Fibroblast of skin of right biceps (primary cell): ENCODE results near the gene KCNIP4.
"Not testable (repeated sequence)": the region's sequence is repeated elsewhere in the genome, so short reads cannot be mapped to it uniquely, and the experiment has no call there.

Source experiments
- DNase-seq: peaks from one replicate; pipeline ENCODE4 v3.0.0-alpha.2; 2013

The KCNIP4 gene

DNA sequence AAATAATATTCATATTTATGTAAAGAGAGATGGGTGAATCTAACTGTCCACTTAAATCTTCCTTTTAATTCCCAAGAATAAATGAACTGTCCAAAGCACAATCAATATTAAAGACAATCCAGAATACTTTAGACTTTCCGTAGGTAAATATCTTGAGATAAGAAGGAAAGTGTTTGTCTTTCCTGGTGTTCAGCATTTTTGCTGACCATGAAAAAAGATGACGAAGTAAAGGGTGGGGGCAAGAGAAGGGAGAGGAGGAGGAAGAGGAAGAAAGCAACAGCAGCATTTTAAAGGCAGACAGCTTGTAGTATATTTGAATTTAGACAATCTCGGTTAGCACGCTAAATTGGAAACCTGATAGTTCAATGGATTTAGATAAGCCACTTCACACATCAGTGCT, 498.2 kb downstream of the KCNIP4 start:
- DNase-seq, result no peak

DNA sequence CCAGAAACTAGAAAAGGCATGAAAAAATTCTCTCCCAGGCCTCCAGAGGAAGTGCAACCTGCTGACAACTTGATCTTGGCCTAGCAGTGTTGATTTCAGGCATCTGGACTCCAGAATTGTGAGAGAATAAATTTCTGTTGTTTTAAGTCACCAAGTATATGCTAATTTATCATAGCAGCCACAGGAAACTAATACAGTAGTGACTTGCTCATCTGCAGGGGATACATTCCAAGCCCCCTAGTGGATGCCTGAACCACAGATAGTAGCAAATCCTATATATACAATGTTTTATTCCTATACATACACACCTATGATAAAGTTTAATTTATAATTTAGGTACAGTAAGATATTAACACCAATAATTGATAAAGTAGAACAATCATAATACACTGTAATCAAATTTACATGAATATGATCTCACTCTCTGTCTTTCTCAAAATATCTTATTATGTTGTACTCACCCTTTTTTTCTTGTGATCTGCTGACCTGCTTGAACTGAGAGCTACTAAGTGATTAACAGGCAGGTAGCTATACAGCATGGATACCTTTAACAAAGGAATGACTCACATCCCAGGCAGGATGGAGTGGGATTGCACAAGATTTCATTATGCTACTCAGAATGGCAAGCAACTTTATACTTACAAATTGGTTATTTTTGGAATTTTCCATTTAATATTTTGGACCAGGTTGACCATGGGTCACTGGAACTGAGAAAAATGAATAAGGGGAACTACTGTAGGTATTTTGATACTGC, 501.1 kb downstream of the KCNIP4 start:
- no peak for DNase-seq

- DNase-seq, result no peak
Measured at GRCh38 chr4:21420166-21420565, 528.4 kb downstream of the KCNIP4 start.

GRCh38 chr4:21415728-21416127, 532.8 kb downstream of the KCNIP4 start:
- DNase-seq, result no peak

GRCh38 chr4:21413807-21414370, 534.7 kb downstream of the KCNIP4 start:
- DNase-seq, result no peak

GRCh38 chr4:21411086-21411485, 537.5 kb downstream of the KCNIP4 start:
- DNase-seq, result no peak

GRCh38 chr4:21410372-21410771, 538.2 kb downstream of the KCNIP4 start:
- DNase-seq, result no peak

DNA sequence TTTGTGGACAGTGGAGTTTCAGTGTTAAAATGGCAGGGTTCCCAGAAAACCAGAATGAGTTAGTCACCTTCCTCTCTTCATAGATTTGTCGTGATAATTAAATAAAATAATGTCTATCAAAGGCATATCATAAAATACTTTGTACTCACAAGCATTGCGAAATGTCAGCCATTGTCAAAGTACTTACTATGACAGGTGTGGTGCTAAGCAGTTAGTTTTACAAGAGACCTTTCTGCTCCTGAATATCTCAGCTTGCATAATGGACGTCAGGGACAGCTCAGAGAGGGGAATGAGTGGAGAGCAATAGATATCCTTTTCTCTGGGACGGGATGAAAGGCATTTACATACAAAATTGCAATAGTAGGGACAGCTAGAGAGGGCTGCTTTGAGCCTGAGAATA, 560.9 kb downstream of the KCNIP4 start:
- DNase-seq, result no peak

DNA sequence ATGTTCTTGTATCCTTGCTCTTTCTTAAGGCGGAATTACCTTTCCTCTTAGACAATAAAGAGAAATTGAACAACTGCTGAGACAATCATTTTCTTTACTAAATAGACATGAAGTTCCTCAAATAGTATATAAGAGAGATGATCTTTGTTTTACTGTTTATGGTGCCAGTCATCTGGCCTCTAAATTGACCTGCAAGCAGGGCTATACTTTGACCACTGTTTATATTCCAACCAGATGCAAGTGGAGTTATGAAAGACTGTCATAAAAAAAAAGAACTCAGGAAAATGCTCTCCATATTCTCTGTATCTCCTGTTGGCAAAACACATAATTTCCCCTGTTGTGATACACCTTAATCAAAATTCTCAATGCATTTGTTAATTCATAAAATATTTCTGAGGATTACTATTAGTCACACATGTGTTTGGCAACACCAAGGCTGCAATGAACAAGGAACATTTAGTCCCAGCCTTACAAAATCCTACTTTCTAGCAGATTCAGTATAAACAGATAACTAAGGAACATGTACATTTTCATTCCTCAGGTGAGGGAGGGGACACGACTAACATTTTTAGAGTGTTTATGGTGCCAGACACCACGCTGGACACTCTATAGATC, 562.3 kb downstream of the KCNIP4 start:
- DNase-seq, result no peak

DNA sequence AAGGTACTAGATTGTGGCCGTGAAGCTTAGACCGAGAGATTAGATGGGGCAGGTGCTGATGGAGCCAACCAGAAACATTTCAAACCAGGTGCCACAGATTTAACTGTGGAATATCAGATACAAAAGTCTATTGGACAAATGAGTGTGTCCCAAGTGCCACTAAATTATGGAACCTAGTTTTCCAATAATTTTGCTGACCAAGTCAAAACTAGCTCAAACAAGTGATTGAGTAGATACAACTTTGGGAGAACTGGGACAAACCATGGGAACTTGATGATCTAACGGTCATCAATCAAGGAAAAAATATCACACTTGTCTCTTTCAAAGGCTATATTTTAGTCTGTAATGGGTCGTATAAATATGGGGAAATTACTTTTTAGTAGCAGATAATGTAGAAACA, 562.9 kb downstream of the KCNIP4 start:
- DNase-seq, result no peak

DNA sequence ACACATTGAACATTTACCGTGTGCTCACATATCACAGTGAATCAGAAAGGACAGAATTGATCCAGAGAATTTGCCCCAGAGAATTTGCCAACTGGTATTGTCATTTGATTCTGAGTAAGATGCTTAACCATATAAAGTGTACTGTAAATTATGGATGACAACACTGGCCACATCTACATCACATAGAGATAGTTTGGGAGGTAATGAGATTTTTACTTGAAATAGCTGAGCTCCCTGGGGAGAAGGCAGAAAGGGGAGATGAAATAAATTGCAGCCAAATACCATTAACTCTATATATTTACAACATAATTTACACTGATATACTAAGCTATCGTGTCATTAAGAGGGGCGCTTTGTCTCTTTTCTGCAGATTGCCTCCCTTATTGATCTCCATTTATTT, 564.0 kb downstream of the KCNIP4 start:
- no peak for DNase-seq

- no peak for DNase-seq
Measured at GRCh38 chr4:21380861-21381260, 567.7 kb downstream of the KCNIP4 start.

DNA sequence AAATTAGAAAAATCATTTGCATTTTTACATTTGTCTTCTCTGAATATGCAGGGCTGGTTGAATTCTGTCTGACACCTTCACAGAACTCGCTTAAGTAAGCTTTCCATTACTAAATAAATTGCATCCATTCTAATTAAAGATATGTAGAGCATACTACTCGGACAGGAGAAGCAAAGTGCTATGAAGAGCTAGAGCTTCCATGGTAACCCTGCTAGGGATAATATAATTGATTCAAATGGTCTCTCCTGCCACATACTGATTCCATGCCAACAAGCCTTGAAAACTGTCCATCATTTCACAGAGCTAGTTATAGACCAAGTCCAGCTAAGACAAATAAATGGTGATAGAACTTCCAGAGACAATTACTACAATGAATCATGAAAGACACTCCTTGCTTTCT, 571.5 kb downstream of the KCNIP4 start:
- DNase-seq, result no peak

DNA sequence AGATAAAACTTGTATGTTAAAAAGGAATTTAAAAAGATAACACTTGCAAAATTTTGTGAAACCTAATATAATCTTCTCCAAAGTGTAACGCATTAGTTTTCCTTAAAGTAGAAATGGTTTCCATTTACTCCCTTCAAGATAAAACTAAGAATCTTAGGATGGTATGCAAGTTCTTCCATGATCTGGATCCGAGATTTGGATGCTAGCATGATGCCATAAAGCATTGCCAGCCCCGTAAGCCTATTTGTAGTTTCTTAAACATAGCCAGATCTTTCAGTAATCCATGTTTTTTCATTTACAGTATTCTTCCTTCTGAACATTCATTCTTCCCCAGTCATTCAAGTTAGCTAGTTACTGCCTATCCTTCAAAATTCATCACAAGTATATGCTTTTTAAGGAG, 572.4 kb downstream of the KCNIP4 start:
- no peak for DNase-seq

- DNase-seq, result no peak
Measured at GRCh38 chr4:21374641-21375368, 573.8 kb downstream of the KCNIP4 start.

DNA sequence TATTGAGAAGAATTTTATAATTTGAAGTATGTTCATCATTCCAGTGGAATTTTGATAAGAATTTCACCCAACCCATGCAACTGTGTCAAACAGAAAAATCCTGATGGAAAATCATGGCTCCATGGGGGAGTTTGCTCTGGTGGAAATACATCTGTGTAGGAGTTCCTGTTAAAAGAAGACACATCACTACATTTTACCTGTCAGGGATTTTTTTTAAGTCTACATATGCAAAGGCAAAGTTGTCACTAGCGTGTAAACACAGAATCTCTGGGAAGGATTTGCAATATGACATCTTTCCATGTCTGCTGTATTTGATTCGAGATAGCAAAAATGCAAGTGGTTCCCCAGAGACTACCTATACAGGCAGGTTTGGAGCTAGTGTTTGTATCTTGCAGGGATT, 581.0 kb downstream of the KCNIP4 start:
- DNase-seq, result no peak

- DNase-seq, result no peak
Measured at GRCh38 chr4:21366840-21367239, 581.7 kb downstream of the KCNIP4 start.

DNA sequence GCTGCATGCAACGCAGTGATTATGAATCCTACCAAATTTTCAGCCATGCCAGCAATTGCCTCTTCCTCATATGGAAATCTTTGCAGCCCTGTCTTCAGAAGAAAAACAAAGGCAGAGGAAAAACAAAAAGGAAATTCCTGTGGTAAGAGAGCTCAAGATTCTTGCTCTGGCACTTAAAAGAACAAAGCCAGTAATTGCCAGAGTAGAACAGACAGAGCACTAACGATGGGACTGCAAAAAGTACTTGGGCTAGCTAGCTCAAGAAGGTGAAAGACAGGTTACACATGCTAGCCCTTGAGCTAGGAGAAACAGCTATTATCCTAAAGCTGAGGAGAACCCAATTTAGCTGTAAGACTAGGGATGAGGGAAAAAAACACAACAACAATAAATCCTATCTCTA, 582.3 kb downstream of the KCNIP4 start:
- DNase-seq, result no peak

DNA sequence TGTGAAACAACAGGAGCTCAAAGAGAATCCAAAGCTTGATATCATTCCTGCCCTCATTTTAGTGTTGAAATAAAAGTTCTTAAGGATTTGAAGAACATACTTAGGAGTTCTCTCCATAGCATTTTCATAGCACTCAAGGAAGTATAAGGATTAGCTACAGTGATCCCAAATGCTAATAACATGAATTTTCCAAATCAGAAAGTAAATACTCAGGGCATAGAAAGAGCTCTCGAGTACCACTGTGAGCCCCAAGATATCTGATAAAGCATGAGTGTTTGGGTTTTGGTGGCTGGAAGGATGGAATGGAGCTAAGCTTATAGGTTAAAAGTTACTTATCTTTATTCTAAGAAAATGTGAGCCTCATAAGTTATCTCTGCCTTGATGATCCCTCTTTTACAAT, 584.9 kb downstream of the KCNIP4 start:
- DNase-seq, result no peak

DNA sequence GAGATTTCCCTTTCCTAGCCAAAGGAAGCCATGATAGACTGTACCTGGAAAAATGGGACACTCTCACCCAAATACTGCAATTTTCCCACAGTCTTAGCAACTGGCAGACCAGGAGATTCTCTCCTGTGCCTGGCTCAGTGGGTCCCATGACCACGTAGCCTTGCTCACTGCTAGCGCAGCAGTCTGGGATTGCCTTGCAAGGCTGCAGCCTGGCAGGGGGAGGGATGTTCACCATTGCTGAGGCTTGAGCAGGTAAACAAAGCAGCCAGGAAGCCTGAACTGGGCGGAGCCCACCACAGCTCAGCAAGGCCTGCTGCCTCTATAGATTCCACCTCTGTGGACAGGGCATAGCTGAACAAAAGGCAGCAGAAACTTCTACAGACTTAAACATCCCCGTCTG, 596.2 kb downstream of the KCNIP4 start:
- DNase-seq, result not testable (repeated sequence)

DNA sequence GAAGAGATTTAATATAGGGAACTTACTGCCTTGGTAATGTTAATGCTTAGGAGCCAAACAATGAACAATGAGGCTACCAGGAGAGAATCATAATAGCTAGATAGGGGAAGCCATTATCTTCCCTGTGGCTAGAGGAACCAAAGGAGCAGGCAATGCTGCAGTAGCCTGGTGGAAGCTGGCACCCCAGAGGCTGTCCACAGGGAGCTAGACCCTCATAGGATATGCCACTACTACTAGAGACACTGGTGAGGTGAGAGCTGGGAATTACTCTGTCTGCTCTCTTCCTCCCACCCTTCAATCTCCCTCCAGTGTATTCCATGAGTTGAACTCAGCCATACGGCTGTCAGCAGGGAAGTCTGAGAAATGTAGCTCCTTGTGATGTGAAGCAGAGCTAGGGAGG, 601.4 kb downstream of the KCNIP4 start:
- DNase-seq, result no peak

GRCh38 chr4:21327976-21328700, 620.4 kb downstream of the KCNIP4 start:
- DNase-seq, result no peak

GRCh38 chr4:21320034-21320433, 628.5 kb downstream of the KCNIP4 start:
- no peak for DNase-seq
